Sigmoid colon (tissue), 7 donors: ENCODE data around the gene ALG8. TPM values are rescaled to one million over a fixed set of nuclear protein-coding genes. Genes with fewer than 3 reads are reported as not detected.

ENCODE experiments used
- DNase-seq: peaks from one replicate; pipeline ENCODE4 v3.0.0-alpha.2; 2019
- H3K27ac ChIP-seq, 4 donors: fragments of 200-600 bp; sonication (generic); one replicate each; pipeline ENCODE4 v1.5.1; 2016 to 2019; ENCODE audit warnings: mild to moderate bottlenecking in 1 of 4
- H3K27me3 ChIP-seq, 3 donors: fragments of 200-600 bp; sonication (generic); one replicate each; pipeline ENCODE4 v1.5.1; 2019; ENCODE audit warnings: mild to moderate bottlenecking in 1 of 3
- H3K36me3 ChIP-seq, 4 donors: fragments of 200-600 bp; sonication (generic); one replicate each; pipeline ENCODE4 v1.5.1; 2016 to 2019
- H3K4me1 ChIP-seq, 4 donors: fragments of 200-600 bp; sonication (generic); one replicate each; pipeline ENCODE4 v1.5.1; 2017 to 2019
- H3K4me3 ChIP-seq, 4 donors: fragments of 200-600 bp; sonication (generic); one replicate each; pipeline ENCODE4 v1.5.1; 2017 to 2019; ENCODE audit warnings: mild to moderate bottlenecking in 2 of 4, moderate library complexity in 1 of 4
- H3K9me3 ChIP-seq, 4 donors: fragments of 200-600 bp in 3 of 4; sonication (generic) in 3 of 4; one replicate each; pipeline versions ENCODE4 v1.5.1 to v1.6.1; 2013 to 2019
- EP300 ChIP-seq, 4 donors: sonication (generic); formaldehyde crosslinking; IDR thresholded peaks; one replicate each; pipeline ENCODE4 v1.6.1; 2017; ENCODE audit warnings: antibody characterized with exemption in 4 of 4
- POLR2A ChIP-seq, 2 donors: fragments of 450-650 bp; IDR thresholded peaks; one replicate each; pipeline ENCODE4 v1.6.1; 2016; ENCODE audit warnings: antibody characterized with exemption in 2 of 2, mild to moderate bottlenecking in 2 of 2, moderate library complexity in 2 of 2
- POLR2AphosphoS5 ChIP-seq, 4 donors: sonication (generic); formaldehyde crosslinking; IDR thresholded peaks; one replicate each; pipeline ENCODE4 v1.6.1; 2017; ENCODE audit warnings: antibody characterized with exemption in 4 of 4
- WGBS, 2 donors: extraction: QIAGEN DNeasy Blood & Tissue Kit; methylation state at CpG; one replicate each; pipeline ENCODE4 v1.1.7; 2013; 5-methylcytosine and 5-hydroxymethylcytosine counted together
- intact Hi-C: fragments of 100-400 bp; cut with DNase I; formaldehyde crosslinking; loops from one replicate; pipeline ENCODE4 v1.15.1; 2023
- polyA plus RNA-seq, 3 donors: library from polyadenylated mRNA; stranded (reverse); fragments of 200-250 nt; gene quantifications; one replicate each; pipeline ENCODE4 v1.2.3, GENCODE V29; 2013
- total RNA-seq, 4 donors: library from RNA; depleted of rRNA; stranded (reverse); fragments of >200 nt; gene quantifications; one replicate each; pipeline ENCODE4 v1.1.0, GENCODE V29; 2016
- TF ChIP-seq, protein P1 (sequence below), 4 experiments: fragments of 450-650 bp in 3 of 4; fragments of 200-600 bp in 1 of 4; IDR thresholded peaks; one replicate each; pipeline ENCODE4 v1.5.1; 2016 to 2019; ENCODE audit warnings: antibody characterized with exemption in 4 of 4, mild to moderate bottlenecking in 3 of 4, moderate library complexity in 2 of 4
- donor health status: healthy with polysubstance abuse.
- donor health status: Bipolar disorder and iron deficiency.
- donor health status: healthy.

Gene ALG8
- total and polyA plus RNA-seq, 7 donors = 13.2 to 26.4 (median 22.4) TPM

DNA sequence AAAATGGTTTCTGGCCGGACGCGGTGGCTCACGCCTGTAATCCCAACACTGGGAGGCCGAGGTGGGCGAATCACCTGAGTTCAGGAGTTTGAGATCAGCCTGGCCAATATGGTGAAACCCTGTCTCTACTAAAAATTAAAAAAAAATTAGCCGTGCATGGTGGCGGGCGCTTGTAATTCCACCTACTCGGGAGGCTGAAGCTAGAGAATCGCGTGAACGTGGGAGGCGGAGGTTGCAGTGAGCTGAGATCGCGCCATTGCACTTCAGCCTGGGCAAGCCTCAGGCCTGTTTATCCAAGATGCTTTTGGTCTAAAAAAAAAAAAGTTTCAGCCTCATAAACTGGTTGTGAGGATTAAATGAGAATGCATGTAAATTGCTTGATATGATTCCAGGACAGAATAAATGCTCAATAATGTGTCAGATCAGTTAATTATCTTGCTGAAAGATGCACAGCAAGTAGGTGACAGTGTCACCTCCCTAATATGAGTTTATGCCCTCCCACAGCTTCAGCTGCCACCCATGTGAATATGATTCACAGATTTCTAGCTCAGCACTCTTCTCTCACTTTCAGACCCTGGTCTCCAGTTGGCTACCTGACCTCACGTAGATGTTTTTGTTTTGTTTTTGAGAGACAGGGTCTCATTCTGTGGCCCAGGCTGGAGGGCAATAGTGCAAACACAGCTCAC, 1.1 kb upstream of the ALG8 start:
- no peak for TF ChIP-seq POLR2A (IDR thresholded peaks at IDR 0.05)
- TF ChIP-seq, protein P1, sequence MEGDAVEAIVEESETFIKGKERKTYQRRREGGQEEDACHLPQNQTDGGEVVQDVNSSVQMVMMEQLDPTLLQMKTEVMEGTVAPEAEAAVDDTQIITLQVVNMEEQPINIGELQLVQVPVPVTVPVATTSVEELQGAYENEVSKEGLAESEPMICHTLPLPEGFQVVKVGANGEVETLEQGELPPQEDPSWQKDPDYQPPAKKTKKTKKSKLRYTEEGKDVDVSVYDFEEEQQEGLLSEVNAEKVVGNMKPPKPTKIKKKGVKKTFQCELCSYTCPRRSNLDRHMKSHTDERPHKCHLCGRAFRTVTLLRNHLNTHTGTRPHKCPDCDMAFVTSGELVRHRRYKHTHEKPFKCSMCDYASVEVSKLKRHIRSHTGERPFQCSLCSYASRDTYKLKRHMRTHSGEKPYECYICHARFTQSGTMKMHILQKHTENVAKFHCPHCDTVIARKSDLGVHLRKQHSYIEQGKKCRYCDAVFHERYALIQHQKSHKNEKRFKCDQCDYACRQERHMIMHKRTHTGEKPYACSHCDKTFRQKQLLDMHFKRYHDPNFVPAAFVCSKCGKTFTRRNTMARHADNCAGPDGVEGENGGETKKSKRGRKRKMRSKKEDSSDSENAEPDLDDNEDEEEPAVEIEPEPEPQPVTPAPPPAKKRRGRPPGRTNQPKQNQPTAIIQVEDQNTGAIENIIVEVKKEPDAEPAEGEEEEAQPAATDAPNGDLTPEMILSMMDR (IDR thresholded peaks at IDR 0.05) = no peak
- no peak for TF ChIP-seq EP300 (IDR thresholded peaks at IDR 0.05)
- TF ChIP-seq POLR2AphosphoS5 (IDR thresholded peaks at IDR 0.05) = no peak

DNA sequence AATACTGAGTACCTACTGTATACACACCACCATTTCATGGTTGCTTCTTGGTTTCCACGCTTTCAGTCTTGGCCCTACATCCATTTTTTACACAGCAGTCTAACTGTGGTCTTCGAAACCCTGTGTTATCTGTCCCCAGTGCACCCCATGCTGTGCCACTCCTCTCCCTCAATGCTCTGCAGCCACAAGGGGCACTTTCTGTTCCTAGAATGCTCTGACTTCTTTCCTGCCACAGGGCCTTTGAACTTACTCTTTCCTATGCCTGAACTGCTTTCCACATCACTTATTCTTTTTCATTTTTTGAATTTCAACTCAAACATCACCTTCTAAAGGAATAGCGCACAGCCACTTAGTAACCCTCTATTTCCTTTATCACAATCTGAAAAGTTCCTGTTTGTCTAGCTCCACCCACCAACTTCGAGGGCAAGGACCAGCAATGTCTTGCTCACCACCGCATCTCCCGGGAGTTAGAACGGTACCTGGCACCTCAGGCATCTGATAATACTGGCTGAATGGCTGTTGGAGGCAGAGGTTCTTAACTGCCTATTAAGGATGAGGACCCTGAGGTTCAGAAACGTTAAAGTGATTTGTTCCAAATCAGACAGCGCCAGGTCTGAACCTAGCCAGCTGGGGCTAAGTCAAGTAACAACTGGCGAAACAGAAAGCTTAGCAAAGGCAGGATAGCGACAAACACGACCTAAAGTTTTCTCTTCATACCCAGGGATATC, 568 bp downstream of the ALG8 start:
- Histone ChIP-seq H3K36me3 (no peaks in the 10 kb centered on the region), H3K9me3 (no peaks in the 10 kb centered on the region), H3K27ac (peak overlapping the region; percentile 68 to 82 (median 76)), H3K4me3 (peak overlapping the region; percentile 65 to 70 (median 69)), H3K4me1 (peaks cover 0 to 18% (median 16%) of the 10 kb centered on the region in 4 donors), H3K27me3 (no peaks in the 10 kb centered on the region)
- DNase-seq = no peak
- WGBS, 2 donors = 17 to 18% methylated on average over 12 of the region's 12 CpGs
- intact Hi-C loops = loop anchor here (2.0 to 5.0 kb wide), 4 partner anchors 50 to 434 kb away; partner anchors contain the start of genes GAB2, KCTD21, NDUFC2 and USP35
- TF ChIP-seq POLR2AphosphoS5 (IDR thresholded peaks at IDR 0.05) (no peak), POLR2A (IDR thresholded peaks at IDR 0.05) (no peak), EP300 (IDR thresholded peaks at IDR 0.05) (no peak)
- TF ChIP-seq, protein P1 (IDR thresholded peaks at IDR 0.05) = no peak

More for the DNA sequence above, 1.1 kb upstream of the ALG8 start:
- WGBS, 2 donors = 70 to 89% methylated on average over 17 of the region's 17 CpGs
- Histone ChIP-seq H3K9me3 (no peaks in the 10 kb centered on the region), H3K27ac (peak overlapping the region in 1 of 4 donors; percentile 82), H3K36me3 (no peaks in the 10 kb centered on the region), H3K4me1 (peaks cover 0 to 18% (median 16%) of the 10 kb centered on the region in 4 donors), H3K4me3 (peak overlapping the region in 3 of 4 donors; percentile 65 to 69 (median 69)), H3K27me3 (no peaks in the 10 kb centered on the region)
- DNase-seq = no peak
- intact Hi-C loops = no loop called here

GRCh38 chr11:78138291-78138690, 1.1 kb downstream of the ALG8 start:
- Histone ChIP-seq H3K27ac (no peak overlapping the region), H3K4me3 (no peak overlapping the region), H3K9me3 (no peaks in the 10 kb centered on the region), H3K36me3 (no peaks in the 10 kb centered on the region), H3K27me3 (no peaks in the 10 kb centered on the region), H3K4me1 (peaks cover 0 to 18% (median 16%) of the 10 kb centered on the region in 4 donors)
- DNase-seq = no peak
- intact Hi-C loops = loop anchor here (2.0 to 5.0 kb wide), 4 partner anchors 51 to 435 kb away; partner anchors contain the start of genes GAB2, KCTD21, NDUFC2 and USP35
- TF ChIP-seq POLR2A (IDR thresholded peaks at IDR 0.05) (no peak), EP300 (IDR thresholded peaks at IDR 0.05) (no peak), POLR2AphosphoS5 (IDR thresholded peaks at IDR 0.05) (no peak)
- TF ChIP-seq, protein P1 (IDR thresholded peaks at IDR 0.05) = no peak
- 93 to 97% methylated on average over 4 of the region's 4 CpGs for WGBS, 2 donors

DNA sequence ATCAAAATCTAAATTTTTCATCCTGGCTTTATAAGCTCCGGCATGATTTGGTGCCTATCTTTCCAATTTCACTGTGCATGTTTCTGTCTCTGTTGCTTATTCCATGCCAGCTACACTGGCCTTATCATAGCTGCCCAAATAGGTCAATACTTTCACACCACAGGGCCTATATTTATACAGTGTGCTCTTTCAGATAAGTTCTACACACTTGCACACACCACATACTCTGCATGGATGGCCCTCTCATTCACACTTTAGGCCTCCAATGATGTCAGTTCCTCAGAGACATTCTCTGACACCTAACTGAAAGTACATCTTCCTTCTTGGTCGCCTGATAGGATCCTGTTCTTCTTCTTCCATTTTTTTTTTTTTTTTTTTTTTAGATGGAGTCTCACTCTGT, 7.0 kb downstream of the ALG8 start:
- no peaks in the 10 kb centered on the region for H3K9me3 ChIP-seq
- H3K4me1 ChIP-seq = no peaks in the 10 kb centered on the region
- H3K27ac ChIP-seq = no peak overlapping the region
- intact Hi-C loops = no loop called here
- DNase-seq = no peak
- no peaks in the 10 kb centered on the region for H3K36me3 ChIP-seq
- no peak overlapping the region for H3K4me3 ChIP-seq
- WGBS, 2 donors = 93 to 97% methylated on average over 2 of the region's 2 CpGs
- no peaks in the 10 kb centered on the region for H3K27me3 ChIP-seq
- no peak for TF ChIP-seq EP300 (IDR thresholded peaks at IDR 0.05)
- TF ChIP-seq, protein P1 (IDR thresholded peaks at IDR 0.05) = no peak
- TF ChIP-seq POLR2AphosphoS5 (IDR thresholded peaks at IDR 0.05) = no peak
- TF ChIP-seq POLR2A (IDR thresholded peaks at IDR 0.05) = no peak
